OCI-LY1 (cell line): ENCODE data around the gene RCAN2.

Experiments used
- H2AFZ ChIP-seq: fragments of 200-600 bp; sonication (generic), shearing (Covaris generic); 2 replicates; pipeline ENCODE4 v1.6.0; 2014; ENCODE audit warnings: antibody characterized with exemption, mild to moderate bottlenecking, low read length
- H3F3A ChIP-seq: fragments of 200-600 bp; sonication (generic), shearing (Covaris generic); 2 replicates; pipeline ENCODE4 v1.6.0; 2014; ENCODE audit warnings: mild to moderate bottlenecking, antibody characterized with exemption, low read length, moderate library complexity; ENCODE audit not compliant: insufficient read depth
- H3K27ac ChIP-seq: fragments of 200-600 bp; sonication (generic); 2 replicates; pipeline ENCODE4 v1.5.1; 2014; ENCODE audit warnings: low read length, mixed run types, mild to moderate bottlenecking, low read depth; ENCODE audit not compliant: poor library complexity, severe bottlenecking
- H3K27me3 ChIP-seq: fragments of 200-600 bp; sonication (generic); 2 replicates; pipeline ENCODE4 v1.6.0; 2014; ENCODE audit warnings: antibody characterized with exemption, mild to moderate bottlenecking, low read length, moderate library complexity; ENCODE audit not compliant: insufficient read depth
- H3K36me3 ChIP-seq: fragments of 200-600 bp; sonication (generic); 2 replicates; pipeline ENCODE4 v1.6.1; 2014; ENCODE audit warnings: mild to moderate bottlenecking, antibody characterized with exemption, low read length, moderate library complexity, mixed read lengths; ENCODE audit not compliant: insufficient read depth
- H3K4me1 ChIP-seq: fragments of 200-600 bp; sonication (generic); 2 replicates; pipeline ENCODE4 v1.5.1; 2014; ENCODE audit warnings: mild to moderate bottlenecking, low read length, moderate library complexity; ENCODE audit not compliant: insufficient read depth, severe bottlenecking
- H3K4me2 ChIP-seq: fragments of 200-600 bp; sonication (generic), shearing (Covaris generic); 2 replicates; pipeline ENCODE4 v1.6.1; 2014; ENCODE audit warnings: low read length
- H3K4me3 ChIP-seq: fragments of 200-600 bp; sonication (generic); 2 replicates; pipeline ENCODE4 v1.5.1; 2014; ENCODE audit warnings: low read length, low read depth, mild to moderate bottlenecking, mixed read lengths; ENCODE audit not compliant: poor library complexity, severe bottlenecking
- H3K79me2 ChIP-seq: fragments of 200-600 bp; shearing (Covaris generic); 2 replicates; pipeline ENCODE4 v1.6.1; 2016; ENCODE audit warnings: mixed run types, low read length, mixed read lengths; ENCODE audit not compliant: insufficient read depth
- H3K9ac ChIP-seq: fragments of 200-600 bp; sonication (generic), shearing (Covaris generic); 2 replicates; pipeline ENCODE4 v1.6.1; 2014; ENCODE audit warnings: mild to moderate bottlenecking, low read length, mixed read lengths
- H3K9me2 ChIP-seq: fragments of 200-600 bp; sonication (generic), shearing (Covaris generic); 2 replicates; pipeline ENCODE4 v1.6.1; 2014; ENCODE audit warnings: low read depth, mild to moderate bottlenecking, low read length, mixed read lengths
- H3K9me3 ChIP-seq: fragments of 200-600 bp; shearing (Covaris generic); 2 replicates; pipeline ENCODE4 v1.6.1; 2014; ENCODE audit warnings: low read length, mixed read lengths
- H4K20me1 ChIP-seq: fragments of 200-600 bp; sonication (generic), shearing (Covaris generic); 2 replicates; pipeline ENCODE4 v1.6.0; 2016; ENCODE audit warnings: mild to moderate bottlenecking, low read length; ENCODE audit not compliant: insufficient read depth
- EZH2 ChIP-seq: fragments of 200-600 bp; sonication (generic), shearing (Covaris generic); IDR thresholded peaks from 2 replicates; pipeline ENCODE4 v1.8.0; 2017; ENCODE audit warnings: borderline replicate concordance, mixed run types, mild to moderate bottlenecking, antibody characterized with exemption, low read length, moderate library complexity, mixed read lengths
- TF ChIP-seq, protein P1 (sequence below): fragments of 200-600 bp; sonication (generic), shearing (Covaris generic); IDR thresholded peaks from 2 replicates; pipeline ENCODE4 v1.5.1; 2017; ENCODE audit warnings: mild to moderate bottlenecking, antibody characterized with exemption, low read length, moderate library complexity, mixed read lengths

The RCAN2 gene

GRCh38 chr6:46302176-46302575, 189.1 kb downstream of the RCAN2 start:
- Histone ChIP-seq H3K27me3 (no peaks in the 10 kb centered on the region), H3K36me3 (no peaks in the 10 kb centered on the region), H3K4me1 (no peaks in the 10 kb centered on the region), H3K4me3 (no peak overlapping the region), H3K9me2 (no peaks in the 10 kb centered on the region), H3K9ac (no peak overlapping the region), H3K27ac (no peak overlapping the region), H3K79me2 (no peaks in the 10 kb centered on the region), H3F3A (no peaks in the 10 kb centered on the region), H3K4me2 (no peak overlapping the region), H4K20me1 (no peaks in the 10 kb centered on the region), H2AFZ (no peak overlapping the region), H3K9me3 (no peaks in the 10 kb centered on the region)
- no peak for TF ChIP-seq EZH2
- TF ChIP-seq, protein P1, sequence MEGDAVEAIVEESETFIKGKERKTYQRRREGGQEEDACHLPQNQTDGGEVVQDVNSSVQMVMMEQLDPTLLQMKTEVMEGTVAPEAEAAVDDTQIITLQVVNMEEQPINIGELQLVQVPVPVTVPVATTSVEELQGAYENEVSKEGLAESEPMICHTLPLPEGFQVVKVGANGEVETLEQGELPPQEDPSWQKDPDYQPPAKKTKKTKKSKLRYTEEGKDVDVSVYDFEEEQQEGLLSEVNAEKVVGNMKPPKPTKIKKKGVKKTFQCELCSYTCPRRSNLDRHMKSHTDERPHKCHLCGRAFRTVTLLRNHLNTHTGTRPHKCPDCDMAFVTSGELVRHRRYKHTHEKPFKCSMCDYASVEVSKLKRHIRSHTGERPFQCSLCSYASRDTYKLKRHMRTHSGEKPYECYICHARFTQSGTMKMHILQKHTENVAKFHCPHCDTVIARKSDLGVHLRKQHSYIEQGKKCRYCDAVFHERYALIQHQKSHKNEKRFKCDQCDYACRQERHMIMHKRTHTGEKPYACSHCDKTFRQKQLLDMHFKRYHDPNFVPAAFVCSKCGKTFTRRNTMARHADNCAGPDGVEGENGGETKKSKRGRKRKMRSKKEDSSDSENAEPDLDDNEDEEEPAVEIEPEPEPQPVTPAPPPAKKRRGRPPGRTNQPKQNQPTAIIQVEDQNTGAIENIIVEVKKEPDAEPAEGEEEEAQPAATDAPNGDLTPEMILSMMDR, result no peak

DNA sequence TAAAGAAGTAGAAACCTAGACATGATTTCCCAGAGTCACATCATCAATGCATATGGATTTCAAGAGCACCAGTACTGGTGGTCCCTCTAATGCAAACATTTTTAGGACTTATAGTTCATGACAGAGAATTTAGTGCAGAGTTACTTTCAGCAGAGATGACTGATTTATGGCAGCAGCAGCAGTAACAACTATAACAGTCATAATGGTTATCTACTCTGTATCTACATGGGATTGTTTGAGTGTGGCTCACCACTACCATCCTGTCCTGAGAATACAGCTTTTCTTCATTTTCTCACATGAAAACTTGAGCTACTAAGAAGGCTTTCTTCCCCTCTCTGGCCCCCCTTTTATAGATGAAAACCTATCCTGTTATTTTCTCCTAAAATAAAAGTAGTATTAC, 192.0 kb downstream of the RCAN2 start:
- Histone ChIP-seq H2AFZ (no peak overlapping the region), H3K4me1 (no peaks in the 10 kb centered on the region), H3K9me2 (no peaks in the 10 kb centered on the region), H3K79me2 (no peaks in the 10 kb centered on the region), H3K9ac (no peak overlapping the region), H3K4me3 (no peak overlapping the region), H3K36me3 (no peaks in the 10 kb centered on the region), H3K4me2 (no peak overlapping the region), H3K9me3 (no peaks in the 10 kb centered on the region), H3K27me3 (no peaks in the 10 kb centered on the region), H3F3A (no peaks in the 10 kb centered on the region), H4K20me1 (no peaks in the 10 kb centered on the region), H3K27ac (no peak overlapping the region)
- TF ChIP-seq EZH2, result no peak
- TF ChIP-seq, protein P1, result no peak

GRCh38 chr6:46296586-46296985, 194.7 kb downstream of the RCAN2 start:
- Histone ChIP-seq H3F3A (no peaks in the 10 kb centered on the region), H3K4me1 (no peaks in the 10 kb centered on the region), H3K9ac (no peak overlapping the region), H3K4me3 (no peak overlapping the region), H3K4me2 (no peak overlapping the region), H2AFZ (no peak overlapping the region), H3K36me3 (no peaks in the 10 kb centered on the region), H3K9me3 (no peaks in the 10 kb centered on the region), H3K9me2 (no peaks in the 10 kb centered on the region), H3K79me2 (no peaks in the 10 kb centered on the region), H4K20me1 (no peaks in the 10 kb centered on the region), H3K27ac (no peak overlapping the region), H3K27me3 (no peaks in the 10 kb centered on the region)
- TF ChIP-seq, protein P1, result no peak
- TF ChIP-seq EZH2, result no peak
